Hepatocyte (in vitro differentiated cells): ENCODE data around the gene ANKLE2.

ENCODE experiments used
- EZH2 ChIP-seq: fragments of 200-600 bp; sonication (generic); IDR thresholded peaks from 2 replicates; pipeline ENCODE4 v1.6.1; 2016; ENCODE audit warnings: antibody characterized with exemption, mild to moderate bottlenecking, borderline replicate concordance
- EZH2phosphoT487 ChIP-seq: fragments of 200-600 bp; sonication (generic); IDR thresholded peaks from one replicate; pipeline ENCODE4 v1.6.1; 2018; ENCODE audit warnings: antibody characterized with exemption, mild to moderate bottlenecking, low read depth, moderate library complexity; ENCODE audit not compliant: unreplicated experiment, severe bottlenecking
- TF ChIP-seq, protein P1 (sequence below): fragments of 200-600 bp; sonication (generic); IDR thresholded peaks from 2 replicates; pipeline ENCODE4 v1.5.1; 2016; ENCODE audit warnings: antibody characterized with exemption, mild to moderate bottlenecking; ENCODE audit not compliant: poor library complexity

- TF ChIP-seq, protein P1, sequence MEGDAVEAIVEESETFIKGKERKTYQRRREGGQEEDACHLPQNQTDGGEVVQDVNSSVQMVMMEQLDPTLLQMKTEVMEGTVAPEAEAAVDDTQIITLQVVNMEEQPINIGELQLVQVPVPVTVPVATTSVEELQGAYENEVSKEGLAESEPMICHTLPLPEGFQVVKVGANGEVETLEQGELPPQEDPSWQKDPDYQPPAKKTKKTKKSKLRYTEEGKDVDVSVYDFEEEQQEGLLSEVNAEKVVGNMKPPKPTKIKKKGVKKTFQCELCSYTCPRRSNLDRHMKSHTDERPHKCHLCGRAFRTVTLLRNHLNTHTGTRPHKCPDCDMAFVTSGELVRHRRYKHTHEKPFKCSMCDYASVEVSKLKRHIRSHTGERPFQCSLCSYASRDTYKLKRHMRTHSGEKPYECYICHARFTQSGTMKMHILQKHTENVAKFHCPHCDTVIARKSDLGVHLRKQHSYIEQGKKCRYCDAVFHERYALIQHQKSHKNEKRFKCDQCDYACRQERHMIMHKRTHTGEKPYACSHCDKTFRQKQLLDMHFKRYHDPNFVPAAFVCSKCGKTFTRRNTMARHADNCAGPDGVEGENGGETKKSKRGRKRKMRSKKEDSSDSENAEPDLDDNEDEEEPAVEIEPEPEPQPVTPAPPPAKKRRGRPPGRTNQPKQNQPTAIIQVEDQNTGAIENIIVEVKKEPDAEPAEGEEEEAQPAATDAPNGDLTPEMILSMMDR: no peak
- TF ChIP-seq EZH2 (no peak), EZH2phosphoT487 (no peak)
Observed at GRCh38 chr12:132754160-132754932, 7.3 kb downstream of the ANKLE2 start.
